Transverse colon (tissue), 4 donors: ENCODE measurements around the gene GNAT3. TPM values are rescaled to one million over a fixed set of nuclear protein-coding genes. Genes with fewer than 3 reads are reported as not detected.

ENCODE experiments used
- DNase-seq: peaks from one replicate; pipeline ENCODE4 v3.0.0-alpha.2; 2019
- H3K27ac ChIP-seq, 4 donors: fragments of 200-600 bp; sonication (generic); 2 replicates each; pipeline ENCODE4 v1.5.1; 2016 to 2018; ENCODE audit warnings: inconsistent platforms in 4 of 4
- H3K27me3 ChIP-seq: fragments of 200-600 bp; sonication (generic); 2 replicates; pipeline ENCODE4 v1.5.1; 2017; ENCODE audit warnings: inconsistent platforms
- H3K36me3 ChIP-seq, 4 donors: fragments of 200-600 bp; sonication (generic); 2 replicates each; pipeline ENCODE4 v1.5.1; 2017 to 2019; ENCODE audit warnings: inconsistent platforms in 4 of 4
- H3K4me1 ChIP-seq, 4 donors: fragments of 200-600 bp; sonication (generic); 2 replicates each; pipeline ENCODE4 v1.5.1; 2017 to 2020; ENCODE audit warnings: inconsistent platforms in 4 of 4
- H3K4me3 ChIP-seq, 4 donors: fragments of 200-600 bp; sonication (generic); 1 replicate in 1 of 4; 2 replicates in 3 of 4; pipeline versions ENCODE4 v1.5.1 to v1.6.1; 2017 to 2019; ENCODE audit warnings: inconsistent platforms in 4 of 4
- H3K9me3 ChIP-seq, 2 donors: fragments of 200-600 bp; sonication (generic); 2 replicates each; pipeline ENCODE4 v1.5.1; 2017 to 2019; ENCODE audit warnings: inconsistent platforms in 2 of 2
- CTCF ChIP-seq, 5 experiments: fragments of 200-600 bp in 3 of 5; fragments of 450-650 bp in 2 of 5; sonication (generic) in 3 of 5; IDR thresholded peaks; 1 replicate in 2 of 5; 2 replicates in 3 of 5; pipeline ENCODE4 v1.5.1; 2016 to 2017; ENCODE audit warnings: antibody characterized with exemption in 5 of 5, inconsistent platforms in 3 of 5, mild to moderate bottlenecking in 2 of 5, moderate library complexity in 1 of 5
- EP300 ChIP-seq: sonication (generic); formaldehyde crosslinking; IDR thresholded peaks from one replicate; pipeline ENCODE4 v1.6.1; 2017; ENCODE audit warnings: antibody characterized with exemption, low read depth
- POLR2A ChIP-seq: fragments of 450-650 bp; IDR thresholded peaks from one replicate; pipeline ENCODE4 v1.6.1; 2016; ENCODE audit warnings: antibody characterized with exemption, mild to moderate bottlenecking, moderate library complexity
- POLR2AphosphoS5 ChIP-seq, 3 donors: sonication (generic); formaldehyde crosslinking; IDR thresholded peaks; one replicate each; pipeline ENCODE4 v1.6.1; 2016; ENCODE audit warnings: antibody characterized with exemption in 3 of 3
- WGBS, 2 donors: methylation state at CpG; one replicate each; pipeline ENCODE4 v1.1.5; 2018; ENCODE audit warnings: low coverage in 1 of 2; 5-methylcytosine and 5-hydroxymethylcytosine counted together
- in situ Hi-C, 4 donors: fragments of 200-750 bp; cut with MboI; loops; one replicate each; pipeline versions ENCODE4 v1.15.0 to v1.15.1; 2017; ENCODE audit warnings: low sequenced_read_pairs in 3 of 4, low pct_ligation_motif_present in 1 of 4, low pct_unique_long_range_greater_than_20kb in 1 of 4
- intact Hi-C: fragments of 100-400 bp; cut with DNase I; formaldehyde crosslinking; loops from one replicate; pipeline ENCODE4 v1.15.1; 2023; ENCODE audit warnings: low total_unique reads
- total RNA-seq, 4 donors: library from RNA; depleted of rRNA; stranded (reverse); fragments of >200 nt; gene quantifications; one replicate each; pipeline ENCODE4 v1.1.0, GENCODE V29; 2016

The GNAT3 gene
- total RNA-seq, 4 donors from 2014 or later = not detected

- in situ Hi-C loops = no loop called here
- Histone ChIP-seq H3K4me3 (no peak overlapping the region), H3K27ac (no peak overlapping the region), H3K36me3 (no peaks in the 10 kb centered on the region), H3K9me3 (no peaks in the 10 kb centered on the region), H3K4me1 (peaks cover 0 to 4% (median 0%) of the 10 kb centered on the region in 4 donors), H3K27me3 (no peaks in the 10 kb centered on the region)
- no peak for TF ChIP-seq POLR2AphosphoS5 (IDR thresholded peaks at IDR 0.05)
- no peak for TF ChIP-seq CTCF (IDR thresholded peaks at IDR 0.05)
- TF ChIP-seq EP300 = no peak
- TF ChIP-seq POLR2A = no peak
- WGBS, 2 donors = 66 to 74% methylated on average over 3 of the region's 3 CpGs
- no peak for DNase-seq
- intact Hi-C loops = no loop called here
Observed at GRCh38 chr7:80496586-80496985, 15.3 kb downstream of the GNAT3 start.

GRCh38 chr7:80493121-80493849 is 18.6 kb downstream of the GNAT3 start:
- TF ChIP-seq EP300 = no peak
- TF ChIP-seq POLR2AphosphoS5 (IDR thresholded peaks at IDR 0.05) = no peak
- no peak for TF ChIP-seq CTCF (IDR thresholded peaks at IDR 0.05)
- no peak for TF ChIP-seq POLR2A
- in situ Hi-C loops = no loop called here
- no peaks in the 10 kb centered on the region for H3K27me3 ChIP-seq
- intact Hi-C loops = no loop called here
- no peaks in the 10 kb centered on the region for H3K4me1 ChIP-seq
- no peak overlapping the region for H3K4me3 ChIP-seq
- WGBS, 2 donors = 90 to 98% methylated on average over 1 of the region's 1 CpG
- no peaks in the 10 kb centered on the region for H3K9me3 ChIP-seq
- no peaks in the 10 kb centered on the region for H3K36me3 ChIP-seq
- no peak overlapping the region for H3K27ac ChIP-seq
- DNase-seq = no peak

- Histone ChIP-seq H3K4me3 (no peak overlapping the region), H3K36me3 (no peaks in the 10 kb centered on the region), H3K27me3 (no peaks in the 10 kb centered on the region), H3K4me1 (no peaks in the 10 kb centered on the region), H3K27ac (no peak overlapping the region), H3K9me3 (no peaks in the 10 kb centered on the region)
- in situ Hi-C loops (no loop called here), intact Hi-C loops (no loop called here)
- TF ChIP-seq POLR2AphosphoS5 (IDR thresholded peaks at IDR 0.05) (no peak), POLR2A (no peak), CTCF (IDR thresholded peaks at IDR 0.05) (no peak), EP300 (no peak)
- DNase-seq = no peak
- WGBS, 2 donors = 81 to 89% methylated on average over 4 of the region's 4 CpGs
Observed at GRCh38 chr7:80491462-80491861, 20.4 kb downstream of the GNAT3 start.

GRCh38 chr7:80488851-80489370 is 23.0 kb downstream of the GNAT3 start:
- DNase-seq = no peak
- H3K4me3 ChIP-seq = no peak overlapping the region
- H3K36me3 ChIP-seq = no peaks in the 10 kb centered on the region
- in situ Hi-C loops = no loop called here
- no peaks in the 10 kb centered on the region for H3K4me1 ChIP-seq
- no peaks in the 10 kb centered on the region for H3K27me3 ChIP-seq
- TF ChIP-seq CTCF (IDR thresholded peaks at IDR 0.05) = no peak
- TF ChIP-seq EP300 = no peak
- TF ChIP-seq POLR2A = no peak
- no peak for TF ChIP-seq POLR2AphosphoS5 (IDR thresholded peaks at IDR 0.05)
- no peaks in the 10 kb centered on the region for H3K9me3 ChIP-seq
- no peak overlapping the region for H3K27ac ChIP-seq
- intact Hi-C loops = no loop called here
- 53 to 58% methylated on average over 4 to 5 of the region's 5 CpGs for WGBS, 2 donors
